H1 (cell line): ENCODE data around the gene CHST12. TPM values are rescaled to one million over a fixed set of nuclear protein-coding genes. Genes with fewer than 3 reads are reported as not detected.

Experiments used
- CHD2 ChIP-seq: IDR thresholded peaks from 2 replicates; pipeline ENCODE4 v1.6.1; 2012; ENCODE audit warnings: low read length, improper control_type of control experiment
- polyA plus RNA-seq, 7 experiments: library from polyadenylated mRNA; depleted of rRNA in 3 of 7; stranded (reverse) in 5 of 7; unstranded in 2 of 7; fragments of >200 nt in 5 of 7; fragments of 200-250 nt in 2 of 7; gene quantifications; 1 replicate in 5 of 7; 2 replicates in 1 of 7; 4 replicates in 1 of 7; pipeline versions ENCODE4 v1.2.1 to v1.2.3, GENCODE V29; 2011 to 2013; ENCODE audit warnings: missing spikeins in 2 of 7, mixed read lengths in 2 of 7
- total RNA-seq: library from RNA; stranded (reverse); fragmentation: NEBNext Ultra II Directional; extraction: Animal tissue kit (Norgen Biotek cat#: 25700); gene quantifications from 2 replicates; pipeline ENCODE4 v1.2.1, GENCODE V29; 2021
- TF ChIP-seq, protein P1 (sequence below), 3 experiments: IDR thresholded peaks; 1 replicate in 2 of 3; 2 replicates in 1 of 3; pipeline versions ENCODE4 v1.5.1 to v1.6.1; 2011; ENCODE audit warnings: low read length in 3 of 3, mild to moderate bottlenecking in 3 of 3, inconsistent platforms in 2 of 3, low read depth in 1 of 3, moderate library complexity in 1 of 3; ENCODE audit not compliant: insufficient read depth in 1 of 3; ENCODE audit errors: control extremely low read depth in 1 of 3

Gene CHST12
- total and polyA plus RNA-seq, 2 of the 8 experiments (the other 6 are each of a cell fraction or from before 2014, with no cell fraction given) = 13.4 to 24.1 TPM

DNA sequence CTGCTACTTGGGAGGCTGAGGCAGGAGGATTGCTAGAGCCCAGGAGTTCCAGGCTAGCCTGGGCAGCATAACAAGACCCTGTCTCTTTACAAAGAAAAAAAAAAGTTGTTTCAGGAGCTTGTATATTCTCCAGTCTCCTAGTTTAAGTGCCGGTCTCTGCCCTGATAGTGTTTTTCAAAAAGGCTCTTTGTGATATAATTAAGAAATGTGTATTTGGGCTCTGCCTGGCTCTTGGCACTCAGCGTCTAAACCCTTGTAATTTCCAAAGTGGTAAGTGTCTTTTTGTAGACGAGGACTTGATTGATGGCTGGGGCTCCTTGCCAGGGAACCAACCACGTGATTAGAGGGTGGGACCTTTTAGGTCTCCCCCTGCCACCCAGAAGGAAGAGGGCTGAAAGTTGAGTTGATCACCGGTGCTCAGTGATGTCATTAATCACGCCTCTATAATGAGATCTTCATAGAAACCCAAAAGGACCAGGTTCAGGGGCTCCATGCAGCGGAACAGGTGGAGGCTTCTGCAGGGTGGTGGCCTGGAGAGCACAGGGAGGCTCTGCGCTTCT is 44.4 kb upstream of the CHST12 start (continued):
- TF ChIP-seq, protein P1, sequence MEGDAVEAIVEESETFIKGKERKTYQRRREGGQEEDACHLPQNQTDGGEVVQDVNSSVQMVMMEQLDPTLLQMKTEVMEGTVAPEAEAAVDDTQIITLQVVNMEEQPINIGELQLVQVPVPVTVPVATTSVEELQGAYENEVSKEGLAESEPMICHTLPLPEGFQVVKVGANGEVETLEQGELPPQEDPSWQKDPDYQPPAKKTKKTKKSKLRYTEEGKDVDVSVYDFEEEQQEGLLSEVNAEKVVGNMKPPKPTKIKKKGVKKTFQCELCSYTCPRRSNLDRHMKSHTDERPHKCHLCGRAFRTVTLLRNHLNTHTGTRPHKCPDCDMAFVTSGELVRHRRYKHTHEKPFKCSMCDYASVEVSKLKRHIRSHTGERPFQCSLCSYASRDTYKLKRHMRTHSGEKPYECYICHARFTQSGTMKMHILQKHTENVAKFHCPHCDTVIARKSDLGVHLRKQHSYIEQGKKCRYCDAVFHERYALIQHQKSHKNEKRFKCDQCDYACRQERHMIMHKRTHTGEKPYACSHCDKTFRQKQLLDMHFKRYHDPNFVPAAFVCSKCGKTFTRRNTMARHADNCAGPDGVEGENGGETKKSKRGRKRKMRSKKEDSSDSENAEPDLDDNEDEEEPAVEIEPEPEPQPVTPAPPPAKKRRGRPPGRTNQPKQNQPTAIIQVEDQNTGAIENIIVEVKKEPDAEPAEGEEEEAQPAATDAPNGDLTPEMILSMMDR (IDR thresholded peaks at IDR 0.05; ENCODE audit: control extremely low read depth in 1 of 3, insufficient read depth in 1 of 3, low read depth in 1 of 3, low read length in 3 of 3) = no peak
- TF ChIP-seq CHD2 = no peak
